Ascending aorta (tissue), 2 donors: ENCODE data around the gene USP35. TPM values are rescaled to one million over a fixed set of nuclear protein-coding genes. Genes with fewer than 3 reads are reported as not detected.

ENCODE experiments used
- DNase-seq, 2 donors: peaks; one replicate each; pipeline ENCODE4 v3.0.0-alpha.2; 2019; ENCODE audit warnings: low spot score in 2 of 2
- H3K27ac ChIP-seq, 2 donors: fragments of 200-600 bp; sonication (generic); one replicate each; pipeline ENCODE4 v1.5.1; 2016 to 2017; ENCODE audit warnings: mild to moderate bottlenecking in 1 of 2
- H3K27me3 ChIP-seq: fragments of 200-600 bp; sonication (generic); one replicate; pipeline ENCODE4 v1.5.1; 2017
- H3K36me3 ChIP-seq, 2 donors: fragments of 200-600 bp; sonication (generic); one replicate each; pipeline ENCODE4 v1.5.1; 2016
- H3K4me1 ChIP-seq, 2 donors: fragments of 200-600 bp; sonication (generic); one replicate each; pipeline ENCODE4 v1.5.1; 2016 to 2017; ENCODE audit warnings: mild to moderate bottlenecking in 1 of 2
- H3K4me3 ChIP-seq, 2 donors: fragments of 200-600 bp; sonication (generic); one replicate each; pipeline ENCODE4 v1.5.1; 2016 to 2017; ENCODE audit warnings: mild to moderate bottlenecking in 1 of 2
- H3K9me3 ChIP-seq, 2 donors: fragments of 200-600 bp; sonication (generic); one replicate each; pipeline ENCODE4 v1.5.1; 2016
- CTCF ChIP-seq, 3 experiments: fragments of 200-600 bp in 2 of 3; fragments of 450-650 bp in 1 of 3; sonication (generic) in 2 of 3; IDR thresholded peaks; one replicate each; pipeline ENCODE4 v1.5.1; 2016 to 2019; ENCODE audit warnings: antibody characterized with exemption in 3 of 3, mild to moderate bottlenecking in 1 of 3, moderate library complexity in 1 of 3
- intact Hi-C: fragments of 100-400 bp; cut with DNase I; formaldehyde crosslinking; loops from one replicate; pipeline ENCODE4 v1.15.1; 2023
- total RNA-seq: library from RNA; depleted of rRNA; stranded (reverse); fragments of >200 nt; gene quantifications from one replicate; pipeline ENCODE4 v1.1.0, GENCODE V29; 2016

USP35 gene
- total RNA-seq, 1 donor from 2014 or later, result 34.0 TPM

GRCh38 chr11:78208257-78209165, 19.8 kb downstream of the USP35 start:
- H3K4me3 ChIP-seq, result no peak overlapping the region
- no peaks in the 10 kb centered on the region for H3K27me3 ChIP-seq
- H3K27ac ChIP-seq, result peak overlapping the region in 1 of 2 donors; percentile 34
- no peak for DNase-seq
- no peaks in the 10 kb centered on the region for H3K4me1 ChIP-seq
- no peaks in the 10 kb centered on the region for H3K9me3 ChIP-seq
- H3K36me3 ChIP-seq, result peaks cover 52 to 72% of the 10 kb centered on the region in 2 donors
- intact Hi-C loops, result no loop called here
- no peak for TF ChIP-seq CTCF (IDR thresholded peaks at IDR 0.05)

- no peak for TF ChIP-seq CTCF (IDR thresholded peaks at IDR 0.05)
- Histone ChIP-seq H3K27me3 (no peaks in the 10 kb centered on the region), H3K4me1 (no peaks in the 10 kb centered on the region), H3K4me3 (no peak overlapping the region), H3K9me3 (no peaks in the 10 kb centered on the region), H3K36me3 (peaks cover 52 to 75% of the 10 kb centered on the region in 2 donors), H3K27ac (no peak overlapping the region)
- intact Hi-C loops, result no loop called here
- no peak for DNase-seq
Observed at GRCh38 chr11:78209478-78209877, 20.8 kb downstream of the USP35 start.

- H3K4me3 ChIP-seq, result no peak overlapping the region
- H3K27ac ChIP-seq, result peak overlapping the region in 1 of 2 donors; percentile 3
- no peaks in the 10 kb centered on the region for H3K9me3 ChIP-seq
- intact Hi-C loops, result no loop called here
- no peaks in the 10 kb centered on the region for H3K4me1 ChIP-seq
- no peak for DNase-seq
- TF ChIP-seq CTCF (IDR thresholded peaks at IDR 0.05), result no peak
- H3K36me3 ChIP-seq, result peaks cover 55 to 75% of the 10 kb centered on the region in 2 donors
- no peaks in the 10 kb centered on the region for H3K27me3 ChIP-seq
Observed at GRCh38 chr11:78210000-78210608, 21.4 kb downstream of the USP35 start.

GRCh38 chr11:78211565-78211964, 22.8 kb downstream of the USP35 start:
- Histone ChIP-seq H3K27me3 (no peaks in the 10 kb centered on the region), H3K4me3 (no peak overlapping the region), H3K27ac (no peak overlapping the region), H3K9me3 (no peaks in the 10 kb centered on the region), H3K36me3 (peaks cover 53 to 75% of the 10 kb centered on the region in 2 donors), H3K4me1 (no peaks in the 10 kb centered on the region)
- no peak for TF ChIP-seq CTCF (IDR thresholded peaks at IDR 0.05)
- intact Hi-C loops, result no loop called here
- no peak for DNase-seq

- H3K36me3 ChIP-seq, result peaks cover 47 to 68% of the 10 kb centered on the region in 2 donors
Observed at GRCh38 chr11:78212586-78213371, 24.1 kb downstream of the USP35 start.

More at GRCh38 chr11:78212586-78213371, 24.1 kb downstream of the USP35 start:
- H3K27me3 ChIP-seq, result no peaks in the 10 kb centered on the region
- no peaks in the 10 kb centered on the region for H3K9me3 ChIP-seq
- DNase-seq, result peak in 1 of 2 donors; percentile 65
- H3K4me1 ChIP-seq, result no peaks in the 10 kb centered on the region
- intact Hi-C loops, result loop anchor here (2.0 kb wide), 1 partner anchor 20 kb away; no protein-coding TSS in a partner anchor
- no peak overlapping the region for H3K4me3 ChIP-seq
- no peak for TF ChIP-seq CTCF (IDR thresholded peaks at IDR 0.05)
- H3K27ac ChIP-seq, result peak overlapping the region; percentile 48 to 49
